PC-3 (cell line): ENCODE results near the gene TAP2. TPM values are rescaled to one million over a fixed set of nuclear protein-coding genes. Genes with fewer than 3 reads are reported as not detected.
A peak's percentile ranks its signal among the peaks of the same experiment; 100 is the strongest.

ENCODE experiments used
- ATAC-seq: fragments of 200-7000 bp; cut with Tn5 transposase; 2 replicates; pipeline ENCODE4 v1.9.1; 2020; ENCODE audit warnings: mild to moderate bottlenecking, moderate library complexity
- BruUV-seq: library from RNA; stranded (reverse); fragments of 400-500 nt; replicated peaks from 2 replicates; lab custom pipeline; 2021; lab: Mats Ljungman, UMichigan
- CTCF ChIA-PET: fragments of 300-600 bp; sonication (Branson Sonifier 250); formaldehyde crosslinking; loops from one replicate; lab custom pipeline; 2022; ENCODE audit warnings: antibody characterized with exemption; lab: Charles Lee
- POLR2A ChIA-PET: fragments of 300-600 bp; sonication (Branson Sonifier 250); formaldehyde crosslinking; loops from one replicate; lab custom pipeline; 2022; ENCODE audit warnings: antibody characterized with exemption; ENCODE audit not compliant: unreplicated experiment; lab: Charles Lee
- DNase-seq: peaks from one replicate; pipeline ENCODE4 v3.0.0-alpha.2; 2015
- H2AFZ ChIP-seq: fragments of 300-600 bp; sonication (generic); 2 replicates; pipeline ENCODE4 v1.6.0; 2016; ENCODE audit warnings: antibody characterized with exemption, low read length
- H3F3A ChIP-seq: fragments of 300-600 bp; sonication (generic); one replicate; pipeline ENCODE4 v1.6.0; 2017; ENCODE audit warnings: antibody characterized with exemption, low read length, control low read depth, mild to moderate bottlenecking; ENCODE audit not compliant: unreplicated experiment
- H3K27ac ChIP-seq: fragments of 300-600 bp; sonication (generic); 2 replicates; pipeline ENCODE4 v1.5.1; 2016; ENCODE audit warnings: mild to moderate bottlenecking, low read length
- H3K27me3 ChIP-seq: fragments of 300-600 bp; sonication (generic); 2 replicates; pipeline ENCODE4 v1.6.1; 2016; ENCODE audit warnings: low read length, mixed read lengths
- H3K36me3 ChIP-seq: fragments of 300-600 bp; sonication (generic); 2 replicates; pipeline ENCODE4 v1.6.1; 2016; ENCODE audit warnings: low read depth, mixed run types, low read length, mixed read lengths
- H3K4me1 ChIP-seq: fragments of 300-600 bp; sonication (generic); 2 replicates; pipeline ENCODE4 v1.5.1; 2016; ENCODE audit warnings: low read length; ENCODE audit not compliant: insufficient read depth
- H3K4me2 ChIP-seq: fragments of 300-600 bp; sonication (generic); 2 replicates; pipeline ENCODE4 v1.6.0; 2016; ENCODE audit warnings: low read length
- H3K4me3 ChIP-seq: fragments of 300-600 bp; sonication (generic); 2 replicates; pipeline ENCODE4 v1.5.1; 2016; ENCODE audit warnings: mild to moderate bottlenecking, low read length, mixed read lengths
- H3K79me2 ChIP-seq: fragments of 300-600 bp; sonication (generic); 2 replicates; pipeline ENCODE4 v1.6.1; 2017; ENCODE audit warnings: low read length, mixed read lengths
- H3K9ac ChIP-seq: fragments of 300-600 bp; sonication (generic); 2 replicates; pipeline ENCODE4 v1.6.0; 2016; ENCODE audit warnings: mild to moderate bottlenecking, low read length
- H3K9me2 ChIP-seq: fragments of 300-600 bp; sonication (generic); replicated peaks from 2 replicates; pipeline ENCODE4 v1.6.1; 2016; ENCODE audit warnings: mixed run types, low read length, mixed read lengths
- H3K9me3 ChIP-seq: fragments of 300-600 bp; sonication (generic); 2 replicates; pipeline ENCODE4 v1.6.1; 2016; ENCODE audit warnings: low read length, mixed read lengths
- H4K20me1 ChIP-seq: fragments of 300-600 bp; sonication (generic); 2 replicates; pipeline ENCODE4 v1.6.1; 2016; ENCODE audit warnings: low read length, mixed read lengths
- EZH2 ChIP-seq: fragments of 300-600 bp; sonication (generic); IDR thresholded peaks from one replicate; pipeline ENCODE4 v1.6.1; 2017; ENCODE audit warnings: antibody characterized with exemption, mild to moderate bottlenecking, low read length; ENCODE audit not compliant: unreplicated experiment
- EZH2phosphoT487 ChIP-seq: fragments of 300-600 bp; sonication (generic); IDR thresholded peaks from 2 replicates; pipeline ENCODE4 v1.6.1; 2018; ENCODE audit warnings: mild to moderate bottlenecking, antibody characterized with exemption, low read length, borderline replicate concordance
- intact Hi-C: fragments of 100-400 bp; cut with micrococcal nuclease; formaldehyde crosslinking; loops from 2 replicates; pipeline ENCODE4 v1.9.0; 2023
- total RNA-seq: library from RNA; depleted of rRNA; stranded (reverse); fragments of >200 nt; gene quantifications from 2 replicates; pipeline ENCODE4 v1.2.3, GENCODE V29; 2014
- TF ChIP-seq, protein P1 (sequence below): fragments of 300-600 bp; sonication (generic); conservative IDR thresholded peaks from 2 replicates; pipeline ENCODE4 v1.5.1; 2017; ENCODE audit warnings: antibody characterized with exemption, low read depth, mild to moderate bottlenecking, low read length

Gene TAP2
- total RNA-seq, 1 experiment from 2014 or later = 93.0 TPM

DNA sequence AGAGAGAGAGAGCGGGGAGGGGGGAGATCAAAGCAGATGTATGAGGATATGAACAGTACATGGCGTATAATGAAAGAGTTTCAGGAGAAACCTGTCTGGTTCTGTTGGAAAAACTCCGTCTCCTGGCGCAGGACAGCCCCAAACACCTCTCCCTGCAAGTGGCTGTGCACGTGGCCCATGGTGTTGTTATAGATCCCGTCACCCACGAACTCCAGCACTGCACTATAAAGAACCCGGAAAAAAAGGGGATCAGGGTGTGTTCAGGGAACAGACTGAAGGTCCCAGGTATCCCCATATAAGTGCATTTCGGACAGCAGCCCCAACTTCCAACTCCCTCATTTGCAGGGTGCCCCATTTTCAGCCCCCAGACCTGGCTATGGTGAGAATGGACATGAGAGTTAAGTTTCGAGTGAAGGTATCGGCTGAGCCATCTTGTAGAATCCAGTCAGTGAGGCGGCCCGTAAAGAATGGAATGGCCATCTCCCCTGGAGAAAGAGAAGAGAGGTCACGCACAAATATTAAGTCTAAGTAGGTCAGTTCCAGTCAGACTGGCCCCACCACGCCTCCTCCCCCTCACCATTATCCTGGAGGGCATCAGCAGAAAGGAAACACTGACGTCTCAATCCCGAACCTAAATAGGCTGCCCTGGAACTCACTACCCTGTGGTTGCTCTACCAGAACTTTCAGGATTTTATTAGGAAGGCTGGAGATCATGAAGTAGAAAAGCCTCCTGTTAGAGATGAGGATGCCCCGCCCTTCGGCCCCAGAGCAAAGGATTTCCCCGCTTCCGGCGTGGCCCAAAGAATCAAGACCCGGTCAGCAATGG is 13.7 kb upstream of the TAP2 start:
- intact Hi-C loops = no loop called here
- peak overlapping the region; percentile 83 for H3K4me3 ChIP-seq
- no peaks in the 10 kb centered on the region for H3K9me3 ChIP-seq
- peak overlapping the region; percentile 96 for H2AFZ ChIP-seq
- no peaks in the 10 kb centered on the region for H3K79me2 ChIP-seq
- no peaks in the 10 kb centered on the region for H3F3A ChIP-seq
- H3K27ac ChIP-seq = no peak overlapping the region
- no peak for TF ChIP-seq EZH2phosphoT487
- TF ChIP-seq, protein P1, sequence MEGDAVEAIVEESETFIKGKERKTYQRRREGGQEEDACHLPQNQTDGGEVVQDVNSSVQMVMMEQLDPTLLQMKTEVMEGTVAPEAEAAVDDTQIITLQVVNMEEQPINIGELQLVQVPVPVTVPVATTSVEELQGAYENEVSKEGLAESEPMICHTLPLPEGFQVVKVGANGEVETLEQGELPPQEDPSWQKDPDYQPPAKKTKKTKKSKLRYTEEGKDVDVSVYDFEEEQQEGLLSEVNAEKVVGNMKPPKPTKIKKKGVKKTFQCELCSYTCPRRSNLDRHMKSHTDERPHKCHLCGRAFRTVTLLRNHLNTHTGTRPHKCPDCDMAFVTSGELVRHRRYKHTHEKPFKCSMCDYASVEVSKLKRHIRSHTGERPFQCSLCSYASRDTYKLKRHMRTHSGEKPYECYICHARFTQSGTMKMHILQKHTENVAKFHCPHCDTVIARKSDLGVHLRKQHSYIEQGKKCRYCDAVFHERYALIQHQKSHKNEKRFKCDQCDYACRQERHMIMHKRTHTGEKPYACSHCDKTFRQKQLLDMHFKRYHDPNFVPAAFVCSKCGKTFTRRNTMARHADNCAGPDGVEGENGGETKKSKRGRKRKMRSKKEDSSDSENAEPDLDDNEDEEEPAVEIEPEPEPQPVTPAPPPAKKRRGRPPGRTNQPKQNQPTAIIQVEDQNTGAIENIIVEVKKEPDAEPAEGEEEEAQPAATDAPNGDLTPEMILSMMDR = no peak
- no peak for TF ChIP-seq EZH2
- H3K9me2 ChIP-seq = no peaks in the 10 kb centered on the region
- BruUV-seq = TSS peak; percentile 47
- peak overlapping the region; percentile 55 for H3K9ac ChIP-seq
- peak overlapping the region; percentile 100 for H3K4me2 ChIP-seq
- no peaks in the 10 kb centered on the region for H3K36me3 ChIP-seq
- no peaks in the 10 kb centered on the region for H3K27me3 ChIP-seq
- no peaks in the 10 kb centered on the region for H4K20me1 ChIP-seq
- peaks cover 7% of the 10 kb centered on the region for H3K4me1 ChIP-seq
- ATAC-seq (no peak), DNase-seq (peak; percentile 11)
- ChIA-PET POLR2A (no interaction called here), CTCF (interaction anchor here (2.7 kb wide), 1 partner anchor 13 kb away, joined by 83 read pairs; the partner anchor contains the start of gene TAP2)

DNA sequence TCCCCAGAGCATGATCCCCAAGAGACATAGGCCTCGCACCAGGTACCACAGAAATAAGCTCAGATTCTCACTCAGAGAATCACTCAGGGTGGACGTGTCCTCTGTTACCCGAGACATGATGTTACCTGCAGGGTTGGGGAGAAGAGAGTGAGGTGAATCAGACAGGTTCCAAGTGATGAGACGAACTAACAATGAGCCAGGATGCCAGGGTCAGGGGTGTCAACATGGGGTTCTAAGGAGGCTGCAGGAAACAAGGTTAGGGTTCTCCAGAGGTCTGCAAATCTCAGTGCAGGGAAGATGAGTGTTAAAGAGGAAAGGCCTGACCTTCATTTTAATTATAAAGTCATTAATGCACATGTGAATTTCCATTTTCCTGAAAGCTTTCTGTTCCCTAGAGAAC is 12.5 kb upstream of the TAP2 start:
- ChIA-PET POLR2A (no interaction called here), CTCF (no interaction called here)
- Histone ChIP-seq H3K4me3 (no peak overlapping the region), H3K9ac (no peak overlapping the region), H4K20me1 (no peaks in the 10 kb centered on the region), H3K4me1 (peaks cover 7% of the 10 kb centered on the region), H3K36me3 (no peaks in the 10 kb centered on the region), H3K27ac (no peak overlapping the region), H3K4me2 (no peak overlapping the region), H3K79me2 (no peaks in the 10 kb centered on the region), H3K9me2 (no peaks in the 10 kb centered on the region), H2AFZ (no peak overlapping the region), H3K27me3 (no peaks in the 10 kb centered on the region), H3K9me3 (no peaks in the 10 kb centered on the region), H3F3A (no peaks in the 10 kb centered on the region)
- intact Hi-C loops = no loop called here
- DNase-seq (no peak), ATAC-seq (no peak)
- no TSS peak for BruUV-seq
- TF ChIP-seq, protein P1 = no peak
- TF ChIP-seq EZH2 = no peak
- TF ChIP-seq EZH2phosphoT487 = no peak

DNA sequence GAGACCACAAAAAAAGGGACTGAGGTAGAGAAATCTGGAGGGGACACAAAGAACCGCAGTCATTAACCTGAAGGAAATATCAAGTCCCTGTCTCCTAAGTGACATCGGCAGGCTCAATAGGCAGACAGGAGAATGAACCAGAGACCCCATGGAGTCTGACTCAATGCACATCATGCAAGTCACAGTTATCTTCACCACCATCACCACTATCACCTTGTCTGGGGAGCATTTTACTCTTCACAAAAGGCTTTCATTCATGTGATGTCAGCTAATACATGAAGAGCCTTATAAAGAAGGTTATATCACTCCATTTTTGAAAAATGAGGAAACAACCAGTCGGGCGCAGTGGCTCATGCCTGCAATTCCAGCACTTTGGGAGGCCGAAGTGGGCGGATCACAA is 10.6 kb upstream of the TAP2 start:
- no peak overlapping the region for H2AFZ ChIP-seq
- no peak overlapping the region for H3K27ac ChIP-seq
- H3K36me3 ChIP-seq = no peaks in the 10 kb centered on the region
- no peaks in the 10 kb centered on the region for H3K79me2 ChIP-seq
- POLR2A ChIA-PET = no interaction called here
- peaks cover 7% of the 10 kb centered on the region for H3K4me1 ChIP-seq
- intact Hi-C loops = no loop called here
- DNase-seq (no peak), ATAC-seq (no peak)
- H3F3A ChIP-seq = no peaks in the 10 kb centered on the region
- no peak overlapping the region for H3K9ac ChIP-seq
- BruUV-seq = no TSS peak
- H3K9me2 ChIP-seq = no peaks in the 10 kb centered on the region
- no peaks in the 10 kb centered on the region for H4K20me1 ChIP-seq
- no peak overlapping the region for H3K4me2 ChIP-seq
- no peak overlapping the region for H3K4me3 ChIP-seq
- CTCF ChIA-PET = no interaction called here
- no peaks in the 10 kb centered on the region for H3K27me3 ChIP-seq
- TF ChIP-seq, protein P1 = no peak
- no peak for TF ChIP-seq EZH2
- TF ChIP-seq EZH2phosphoT487 = no peak
- H3K9me3 ChIP-seq = no peaks in the 10 kb centered on the region
